Activated CD4-positive, alpha-beta T cell treated with anti-CD3 and anti-CD28 coated beads, Interleukin-2, Interleukin-6, amounts not matched to agents 100 ng/mL and 50 ng/mL, durations not matched to agents 16 hours and 8 hours (primary cell): ENCODE results near the gene ASPM.
"Not testable (repeated sequence)": the region's sequence is repeated elsewhere in the genome, so short reads cannot be mapped to it uniquely, and the experiment has no call there.

Experiments used
- DNase-seq: peaks from one replicate; pipeline ENCODE4 v3.0.0-alpha.2; 2020

Gene ASPM

DNA sequence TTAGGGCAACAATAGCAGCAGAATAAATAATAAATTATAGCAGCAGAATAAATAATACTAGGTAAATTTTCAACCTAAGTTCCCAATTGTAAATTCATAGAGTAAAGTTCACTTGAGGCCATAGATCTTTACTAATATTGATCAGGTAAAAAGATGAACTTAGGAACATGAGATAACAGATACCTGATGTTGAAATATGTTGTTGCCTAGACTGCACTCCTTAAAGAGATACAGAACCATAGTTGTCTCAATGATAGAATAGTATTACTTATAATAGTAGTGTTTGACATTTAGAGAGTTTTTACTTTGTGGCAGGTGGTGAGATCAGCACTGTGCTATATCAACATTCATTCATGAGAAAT, 79.0 kb downstream of the ASPM start:
- DNase-seq = no peak

DNA sequence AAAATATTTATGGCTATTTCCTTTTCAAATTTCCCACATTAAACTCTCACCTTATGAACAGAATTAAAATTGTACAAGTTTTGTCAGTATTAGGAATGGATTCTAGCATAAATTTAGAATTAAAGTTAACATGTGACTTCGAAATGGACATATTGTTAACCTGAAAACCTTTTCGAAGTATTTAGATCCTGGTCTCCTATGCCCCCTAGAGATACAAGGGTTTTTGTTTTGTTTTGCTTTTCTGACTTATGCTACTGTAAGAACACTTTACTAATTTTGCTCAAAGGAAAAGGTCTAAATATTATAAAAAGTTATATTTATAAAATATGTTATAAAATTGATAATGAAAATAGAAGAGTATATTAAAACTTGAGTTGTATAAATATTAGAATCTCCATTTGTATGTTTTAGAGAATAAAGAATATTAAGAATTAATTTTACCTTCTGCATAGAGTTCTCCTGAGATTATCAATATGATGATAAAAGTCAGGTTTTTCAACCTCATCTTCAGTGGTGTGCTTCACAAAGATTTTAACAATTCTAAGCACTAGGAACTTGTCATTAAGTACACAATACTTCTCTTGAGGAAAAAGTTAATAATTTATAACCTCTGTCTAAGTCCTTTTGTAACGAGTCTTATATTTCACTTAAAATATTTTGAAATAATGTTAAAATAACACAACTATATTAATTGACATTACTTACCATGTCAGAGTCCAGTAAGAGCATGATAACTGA, 79.6 kb downstream of the ASPM start, which contains the start of gene F13B:
TSS of gene F13B (minus strand) at position 542 of the 738 bp plus-strand sequence. CDS start at position 505, 37 bp downstream.
- DNase-seq = no peak

DNA sequence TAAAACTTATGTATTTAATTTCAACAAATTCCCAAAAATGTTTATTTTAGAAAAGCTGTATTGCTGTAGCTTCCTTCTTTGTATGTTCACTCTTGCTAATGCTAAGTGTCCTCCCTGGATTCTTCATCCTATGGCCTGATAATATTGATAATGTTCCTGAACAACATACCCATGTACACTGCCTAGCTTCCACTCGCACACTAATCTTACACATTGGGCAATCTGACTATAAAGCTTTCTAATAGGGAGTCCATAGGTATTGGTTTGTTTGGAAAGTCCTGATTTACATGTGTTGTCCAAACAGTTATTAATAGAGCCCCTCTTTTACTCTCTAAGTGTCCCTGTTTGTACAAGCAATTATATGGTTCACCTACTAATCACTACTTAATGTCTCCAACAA, 80.2 kb downstream of the ASPM start:
- no peak for DNase-seq

DNA sequence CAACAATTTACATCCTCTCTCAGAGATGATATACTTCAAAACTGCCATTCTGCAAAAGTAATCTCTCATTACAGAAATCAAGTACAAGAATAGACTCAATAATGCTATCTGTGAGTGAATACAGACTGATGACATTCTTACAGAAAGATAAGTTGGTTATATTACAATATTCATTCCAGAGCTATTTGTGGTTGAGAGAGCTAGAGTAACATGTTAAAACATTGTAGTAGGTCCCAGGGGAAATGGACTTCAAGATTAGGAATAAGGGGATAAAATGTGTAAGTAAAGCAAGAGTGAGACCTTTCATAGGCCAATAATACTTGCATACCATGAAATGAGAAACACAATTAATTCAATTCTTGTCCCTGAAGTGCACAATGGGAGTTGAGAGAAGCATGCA, 80.9 kb downstream of the ASPM start:
- no peak for DNase-seq

DNA sequence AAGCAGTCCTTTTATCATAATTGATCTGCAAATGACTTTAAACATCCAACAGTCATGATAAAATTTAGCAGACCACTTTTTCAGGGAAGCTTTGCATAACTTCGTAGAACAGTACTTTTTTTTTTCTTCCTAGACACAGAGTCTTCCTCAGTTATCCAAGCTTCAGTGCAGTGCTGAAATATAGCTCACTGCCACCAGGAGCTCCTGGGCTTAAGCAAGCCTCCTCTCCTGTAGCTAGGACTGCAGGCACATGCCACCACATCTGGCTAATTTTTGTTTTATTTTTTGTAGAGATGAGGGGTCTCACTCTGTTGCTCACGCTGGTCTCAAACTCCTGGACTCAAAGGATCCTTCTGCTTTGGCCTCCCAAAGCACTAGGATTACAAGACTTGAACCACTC, 83.3 kb downstream of the ASPM start:
- DNase-seq = no peak

DNA sequence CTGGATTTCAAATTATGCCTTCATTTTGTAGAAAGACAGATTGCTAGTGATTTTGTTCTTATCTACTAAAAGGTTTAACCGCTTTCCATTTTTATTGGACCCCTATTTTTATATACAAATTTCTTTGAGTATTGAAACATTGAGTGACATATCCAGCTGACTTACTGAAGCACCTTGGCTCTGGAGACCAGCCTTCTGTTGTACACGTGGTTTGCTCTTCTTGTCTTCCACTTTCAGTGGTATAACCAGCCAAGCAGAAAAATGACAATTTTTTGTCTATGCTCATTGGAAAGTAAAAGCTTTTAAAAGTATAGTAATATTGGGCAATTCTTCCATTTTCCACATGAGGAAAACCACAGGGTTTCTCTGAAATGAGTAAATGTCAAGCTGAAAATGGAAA, 83.8 kb downstream of the ASPM start:
- DNase-seq = no peak

DNA sequence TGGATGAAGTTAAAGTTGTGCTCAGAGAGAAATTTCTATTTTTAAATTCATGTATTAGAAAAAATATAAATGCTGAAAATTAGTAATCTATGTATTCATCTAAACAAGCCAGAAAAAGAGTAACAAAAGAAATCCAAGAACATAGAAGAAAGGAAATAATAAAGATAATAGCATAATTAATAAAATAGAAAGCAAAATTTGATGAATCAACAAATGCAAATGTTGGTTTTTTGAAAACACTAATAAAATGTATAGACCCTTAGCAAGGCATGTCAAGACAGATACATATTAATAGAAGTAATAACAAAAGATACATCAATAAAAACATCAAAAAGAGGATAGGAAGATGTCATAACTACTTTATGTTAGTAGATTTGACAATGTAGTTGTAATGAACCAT, 97.4 kb downstream of the ASPM start:
- DNase-seq = no peak

DNA sequence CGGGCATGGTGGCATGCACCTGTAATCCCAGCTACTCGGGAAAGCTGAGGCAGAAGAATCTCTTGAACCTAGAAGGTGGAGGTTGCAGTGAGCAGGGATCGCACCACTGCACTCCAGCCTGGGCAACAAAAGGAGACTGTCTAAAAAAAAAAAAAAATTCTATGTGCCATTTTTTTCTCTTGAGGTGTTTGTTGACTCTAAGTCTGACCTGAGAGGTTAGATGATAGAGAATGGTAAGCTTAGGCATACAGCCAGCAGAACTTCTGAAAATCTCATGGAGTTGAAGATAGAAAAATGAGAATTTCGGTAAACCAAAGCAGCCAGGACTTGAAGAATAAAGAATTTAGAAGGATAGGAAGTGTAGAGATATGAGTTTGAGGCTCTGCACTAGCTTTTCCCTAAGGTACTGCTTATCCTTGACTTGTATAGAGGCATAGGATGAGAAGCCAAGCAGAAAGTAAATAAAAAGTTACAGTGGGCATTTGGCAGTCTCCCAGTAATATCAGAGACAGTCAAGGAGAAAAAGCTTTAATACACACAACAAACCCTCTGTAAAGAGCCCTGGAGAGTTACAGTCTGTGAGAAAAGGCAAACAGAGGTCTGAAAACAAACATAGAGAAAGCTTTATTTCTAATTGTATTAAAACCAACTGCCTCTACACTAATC, 103.7 kb downstream of the ASPM start:
- DNase-seq = no peak

DNA sequence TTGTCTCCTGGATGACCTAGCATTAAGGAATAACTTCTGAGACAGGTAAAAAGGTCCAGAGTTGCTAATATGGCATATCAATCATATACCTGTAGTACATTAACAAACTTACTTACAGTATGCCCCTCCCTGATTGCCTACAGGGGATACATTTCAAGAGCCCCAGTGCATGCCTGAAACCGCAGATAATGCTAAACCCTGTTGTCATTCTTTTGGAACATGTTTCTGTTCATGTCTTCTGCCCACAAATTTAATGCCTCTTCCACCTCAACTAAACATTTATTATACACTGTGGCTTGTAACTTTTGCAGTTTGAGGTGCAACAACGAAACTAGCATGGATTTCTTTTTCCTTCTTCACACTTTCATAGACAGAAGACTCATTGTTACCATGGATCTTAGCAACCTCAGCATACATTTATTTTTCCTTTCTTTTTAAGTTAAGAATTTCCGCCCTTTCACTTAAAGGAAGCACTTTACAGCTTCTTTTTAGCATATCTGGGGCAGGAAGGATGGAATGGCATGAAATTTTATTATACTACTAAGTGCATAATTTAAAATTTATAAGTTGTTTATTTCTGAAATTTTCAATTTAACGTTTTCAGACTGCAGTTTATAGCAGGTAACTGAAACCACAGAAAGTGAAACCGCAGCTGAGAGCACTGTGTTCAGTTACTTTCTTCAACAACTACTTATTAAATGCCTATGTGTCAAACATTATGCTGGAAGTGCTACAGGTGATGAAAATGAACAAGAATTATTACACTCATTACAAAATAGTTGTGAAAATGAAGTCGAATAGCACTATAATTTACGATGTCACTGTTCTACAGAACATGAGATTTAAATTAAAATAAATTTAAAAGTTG, 104.7 kb downstream of the ASPM start:
- no peak for DNase-seq

DNA sequence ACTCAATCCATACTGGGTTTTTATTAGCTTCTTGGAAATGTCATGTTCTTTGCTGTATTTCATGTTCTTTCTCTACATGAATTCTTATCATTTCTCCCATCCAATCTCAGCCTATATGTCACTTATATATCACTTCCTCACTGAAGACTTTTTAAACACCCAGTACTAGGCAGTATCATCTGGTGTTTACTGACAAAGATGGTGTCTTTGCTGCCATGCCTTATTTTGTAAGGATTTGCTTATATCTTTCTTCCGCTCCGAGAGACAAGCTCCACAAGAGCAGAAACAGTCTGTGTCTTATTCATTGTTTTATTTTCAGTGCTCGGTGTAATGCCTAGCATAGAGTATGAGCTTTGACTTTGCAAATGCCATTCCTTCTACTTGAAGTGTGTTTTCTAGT, 109.6 kb downstream of the ASPM start:
- no peak for DNase-seq

DNA sequence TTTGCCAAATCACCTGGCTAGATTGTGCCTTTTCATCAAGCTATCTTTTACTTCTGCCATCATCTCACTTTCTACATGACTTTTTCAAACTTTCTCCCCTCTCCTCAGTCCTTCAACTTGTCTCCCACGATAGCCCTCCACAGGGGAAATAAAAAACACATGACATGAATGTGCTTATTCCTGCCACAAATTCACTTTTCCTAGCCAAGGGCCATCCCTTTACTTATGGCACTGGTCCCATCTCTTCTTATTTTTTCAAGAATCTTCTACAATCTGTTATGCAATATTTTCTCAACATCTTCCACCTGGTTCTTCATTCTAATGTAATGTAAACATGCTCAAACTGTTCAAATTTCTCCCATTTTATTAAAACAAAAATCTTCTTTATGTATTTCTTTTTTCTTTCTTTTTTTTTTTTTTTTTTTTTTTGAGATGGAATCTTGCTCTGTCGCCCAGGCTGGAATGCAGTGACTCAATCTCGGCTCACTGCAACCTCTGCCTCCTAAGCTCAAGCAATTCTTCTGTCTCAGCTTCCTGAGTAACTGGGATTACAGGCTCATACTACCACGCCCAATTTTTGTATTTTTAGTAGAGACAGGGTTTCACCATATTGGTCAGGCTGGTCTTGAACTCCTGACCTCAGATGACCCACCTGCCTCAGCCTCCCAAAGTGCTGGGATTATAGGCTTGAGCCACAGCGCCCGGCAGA, 111.7 kb downstream of the ASPM start:
- DNase-seq = not testable (repeated sequence)
